ENCODE data around the gene IL1RAP.

The IL1RAP gene

DNA sequence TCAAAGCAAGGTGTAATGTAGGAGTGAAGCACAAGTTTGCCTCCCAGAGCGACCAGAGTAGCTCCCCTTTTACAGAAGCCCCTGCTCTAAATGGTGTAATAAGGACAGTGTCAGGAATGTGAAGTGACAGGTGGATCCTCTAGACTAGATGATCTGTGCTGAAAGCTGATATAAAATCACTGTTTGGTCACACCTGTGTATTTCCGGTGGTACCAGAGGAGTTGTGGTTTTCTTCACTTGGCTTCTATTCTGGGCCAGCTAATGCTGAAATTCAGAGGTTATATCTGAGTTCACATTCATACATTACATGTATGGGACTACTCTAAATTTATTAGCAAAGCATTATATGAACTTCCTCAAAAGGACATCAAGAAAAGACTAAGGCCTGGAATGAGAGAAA is 117.4 kb downstream of the IL1RAP start:
- Histone ChIP-seq H3K27me3 (ENCODE audit: insufficient read depth, low read length, poor library complexity, severe bottlenecking) (no peaks in the 10 kb centered on the region), H3K4me3 (ENCODE audit: low read length, poor library complexity, severe bottlenecking) (no peak overlapping the region), H2AFZ (ENCODE audit: low read length) (no peak overlapping the region), H3K4me2 (ENCODE audit: low read depth, low read length, poor library complexity, severe bottlenecking) (no peak overlapping the region), H3K9ac (ENCODE audit: low read depth, low read length, poor library complexity, severe bottlenecking) (no peak overlapping the region), H3K9me2 (replicated peaks; ENCODE audit: low read depth, low read length) (no peaks in the 10 kb centered on the region), H3K79me2 (ENCODE audit: insufficient read depth, low read length) (no peaks in the 10 kb centered on the region), H4K20me1 (ENCODE audit: insufficient read depth, low read length, poor library complexity, severe bottlenecking) (no peaks in the 10 kb centered on the region), H3K4me1 (ENCODE audit: insufficient read depth, low read length, poor library complexity, severe bottlenecking) (no peaks in the 10 kb centered on the region), H3F3A (ENCODE audit: low read depth) (no peaks in the 10 kb centered on the region), H3K36me3 (ENCODE audit: insufficient read depth, low read length) (no peaks in the 10 kb centered on the region), H3K9me3 (ENCODE audit: insufficient read depth, low read depth, low read length) (no peaks in the 10 kb centered on the region)
- TF ChIP-seq EZH2phosphoT487 (IDR thresholded peaks at IDR 0.05; ENCODE audit: borderline replicate concordance) = no peak
- TF ChIP-seq, protein P1, sequence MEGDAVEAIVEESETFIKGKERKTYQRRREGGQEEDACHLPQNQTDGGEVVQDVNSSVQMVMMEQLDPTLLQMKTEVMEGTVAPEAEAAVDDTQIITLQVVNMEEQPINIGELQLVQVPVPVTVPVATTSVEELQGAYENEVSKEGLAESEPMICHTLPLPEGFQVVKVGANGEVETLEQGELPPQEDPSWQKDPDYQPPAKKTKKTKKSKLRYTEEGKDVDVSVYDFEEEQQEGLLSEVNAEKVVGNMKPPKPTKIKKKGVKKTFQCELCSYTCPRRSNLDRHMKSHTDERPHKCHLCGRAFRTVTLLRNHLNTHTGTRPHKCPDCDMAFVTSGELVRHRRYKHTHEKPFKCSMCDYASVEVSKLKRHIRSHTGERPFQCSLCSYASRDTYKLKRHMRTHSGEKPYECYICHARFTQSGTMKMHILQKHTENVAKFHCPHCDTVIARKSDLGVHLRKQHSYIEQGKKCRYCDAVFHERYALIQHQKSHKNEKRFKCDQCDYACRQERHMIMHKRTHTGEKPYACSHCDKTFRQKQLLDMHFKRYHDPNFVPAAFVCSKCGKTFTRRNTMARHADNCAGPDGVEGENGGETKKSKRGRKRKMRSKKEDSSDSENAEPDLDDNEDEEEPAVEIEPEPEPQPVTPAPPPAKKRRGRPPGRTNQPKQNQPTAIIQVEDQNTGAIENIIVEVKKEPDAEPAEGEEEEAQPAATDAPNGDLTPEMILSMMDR (conservative IDR thresholded peaks at IDR 0.05; ENCODE audit: low read length) = no peak

DNA sequence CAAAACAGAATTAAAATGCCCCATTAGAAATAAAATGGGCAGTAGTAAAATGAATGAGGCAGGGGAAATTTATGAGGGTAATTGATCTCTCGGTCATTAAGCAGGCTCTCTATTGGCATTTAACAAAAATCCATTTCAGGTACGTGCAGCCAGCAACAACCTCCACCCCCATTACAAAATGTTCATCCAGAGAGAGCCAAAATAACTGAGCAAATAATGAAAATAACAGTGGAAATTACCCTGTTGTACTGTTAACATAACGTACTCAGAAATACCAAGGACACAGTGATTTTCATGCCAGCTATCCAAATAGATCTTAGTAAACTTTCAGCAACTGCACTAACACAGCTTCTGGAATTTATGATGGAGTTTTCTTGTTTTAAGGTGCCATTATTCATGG is 127.7 kb downstream of the IL1RAP start:
- TF ChIP-seq, protein P1 (conservative IDR thresholded peaks at IDR 0.05; ENCODE audit: low read length) = no peak
- Histone ChIP-seq H3F3A (ENCODE audit: low read depth) (no peaks in the 10 kb centered on the region), H3K9me2 (replicated peaks; ENCODE audit: low read depth, low read length) (no peaks in the 10 kb centered on the region), H3K36me3 (ENCODE audit: insufficient read depth, low read length) (no peaks in the 10 kb centered on the region), H3K4me2 (ENCODE audit: low read depth, low read length, poor library complexity, severe bottlenecking) (no peak overlapping the region), H3K4me1 (ENCODE audit: insufficient read depth, low read length, poor library complexity, severe bottlenecking) (no peaks in the 10 kb centered on the region), H3K9me3 (ENCODE audit: insufficient read depth, low read depth, low read length) (no peaks in the 10 kb centered on the region), H2AFZ (ENCODE audit: low read length) (no peak overlapping the region), H3K9ac (ENCODE audit: low read depth, low read length, poor library complexity, severe bottlenecking) (no peak overlapping the region), H4K20me1 (ENCODE audit: insufficient read depth, low read length, poor library complexity, severe bottlenecking) (no peaks in the 10 kb centered on the region), H3K4me3 (ENCODE audit: low read length, poor library complexity, severe bottlenecking) (no peak overlapping the region), H3K27me3 (ENCODE audit: insufficient read depth, low read length, poor library complexity, severe bottlenecking) (no peaks in the 10 kb centered on the region), H3K79me2 (ENCODE audit: insufficient read depth, low read length) (no peaks in the 10 kb centered on the region)

DNA sequence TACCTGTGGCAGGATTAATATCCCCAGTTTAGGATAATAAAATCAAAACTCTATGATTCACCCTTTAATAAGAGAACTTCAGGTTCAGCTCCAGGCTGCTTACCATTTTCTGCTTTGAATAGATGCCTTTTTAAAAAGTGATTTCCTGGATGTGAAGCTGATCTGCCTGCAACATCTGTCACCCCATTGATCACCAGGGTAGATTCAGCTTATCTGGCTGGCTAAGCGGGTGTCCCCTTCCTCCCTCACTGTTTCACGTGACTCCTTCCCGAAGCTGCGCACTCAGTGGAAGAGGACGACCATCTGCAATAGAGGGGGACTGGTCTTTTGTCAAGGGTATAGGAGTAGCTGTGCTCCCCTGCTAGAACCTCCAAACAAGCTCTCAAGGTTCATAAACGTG is 128.1 kb downstream of the IL1RAP start:
- H3K36me3 ChIP-seq (ENCODE audit: insufficient read depth, low read length) = no peaks in the 10 kb centered on the region
- no peaks in the 10 kb centered on the region for H3K4me1 ChIP-seq (ENCODE audit: insufficient read depth, low read length, poor library complexity, severe bottlenecking)
- TF ChIP-seq, protein P1 (conservative IDR thresholded peaks at IDR 0.05; ENCODE audit: low read length) = no peak
- no peak for TF ChIP-seq EZH2phosphoT487 (IDR thresholded peaks at IDR 0.05; ENCODE audit: borderline replicate concordance)

More for the DNA sequence above, 128.1 kb downstream of the IL1RAP start:
- Histone ChIP-seq H3K4me2 (ENCODE audit: low read depth, low read length, poor library complexity, severe bottlenecking) (no peak overlapping the region), H3K4me3 (ENCODE audit: low read length, poor library complexity, severe bottlenecking) (no peak overlapping the region), H3F3A (ENCODE audit: low read depth) (no peaks in the 10 kb centered on the region), H3K9me3 (ENCODE audit: insufficient read depth, low read depth, low read length) (no peaks in the 10 kb centered on the region), H3K27me3 (ENCODE audit: insufficient read depth, low read length, poor library complexity, severe bottlenecking) (no peaks in the 10 kb centered on the region), H2AFZ (ENCODE audit: low read length) (no peak overlapping the region), H4K20me1 (ENCODE audit: insufficient read depth, low read length, poor library complexity, severe bottlenecking) (no peaks in the 10 kb centered on the region), H3K79me2 (ENCODE audit: insufficient read depth, low read length) (no peaks in the 10 kb centered on the region), H3K9me2 (replicated peaks; ENCODE audit: low read depth, low read length) (no peaks in the 10 kb centered on the region), H3K9ac (ENCODE audit: low read depth, low read length, poor library complexity, severe bottlenecking) (no peak overlapping the region)
